SKM-1 (cell line): ENCODE results near the gene FBL.

Experiments used
- DNase-seq: peaks from one replicate; lab custom pipeline; 2025; ENCODE audit not compliant: unreplicated experiment; lab: John Stamatoyannopoulos, UW

The FBL gene

GRCh38 chr19:39796000-39796498 lies 50.1 kb downstream of the FBL start:
- no peak for DNase-seq

- no peak for DNase-seq
These were observed 51.2 kb downstream of the FBL start for GRCh38 chr19:39795001-39795400.

GRCh38 chr19:39792999-39793546 lies 53.1 kb downstream of the FBL start:
- DNase-seq = peak; percentile 69

- DNase-seq = no peak
These were observed 57.9 kb downstream of the FBL start for GRCh38 chr19:39788244-39788643.
